ENCODE data around the gene SNX24.
"Not testable (repeated sequence)": the region's sequence is repeated elsewhere in the genome, so short reads cannot be mapped to it uniquely, and the experiment has no call there.

SNX24 gene

GRCh38 chr5:122971333-122971732, 125.9 kb downstream of the SNX24 start:
- H3K36me3 ChIP-seq (ENCODE audit: insufficient read depth, insufficient read length, low read length): no peaks in the 10 kb centered on the region
- H3K9ac ChIP-seq (ENCODE audit: insufficient read length, low read depth): no peak overlapping the region
- DNase-seq (ENCODE audit: low read depth, low spot score): no peak
- no peaks in the 10 kb centered on the region for H3K27me3 ChIP-seq (ENCODE audit: insufficient read depth, insufficient read length)
- TF ChIP-seq ZNF274 (IDR thresholded peaks at IDR 0.05; ENCODE audit: low read depth, low read length): no peak
- TF ChIP-seq YY1 (IDR thresholded peaks at IDR 0.05; ENCODE audit: insufficient read depth, insufficient read length): no peak
- no peak for TF ChIP-seq SUZ12 (IDR thresholded peaks at IDR 0.05; ENCODE audit: extremely low read depth, insufficient read depth, insufficient read length)
- H3K9me3 ChIP-seq (ENCODE audit: insufficient read depth, low read length): no peaks in the 10 kb centered on the region
- H3K4me3 ChIP-seq (ENCODE audit: insufficient read length, low read depth): no peak overlapping the region
- H3K4me1 ChIP-seq (ENCODE audit: insufficient read depth, insufficient read length): no peaks in the 10 kb centered on the region

- no peak overlapping the region for H3K9ac ChIP-seq (ENCODE audit: insufficient read length, low read depth)
- H3K27me3 ChIP-seq (ENCODE audit: insufficient read depth, insufficient read length): no peaks in the 10 kb centered on the region
- H3K4me3 ChIP-seq (ENCODE audit: insufficient read length, low read depth): no peak overlapping the region
- no peaks in the 10 kb centered on the region for H3K4me1 ChIP-seq (ENCODE audit: insufficient read depth, insufficient read length)
- H3K9me3 ChIP-seq (ENCODE audit: insufficient read depth, low read length): no peaks in the 10 kb centered on the region
- DNase-seq (ENCODE audit: low read depth, low spot score): no peak
- TF ChIP-seq YY1 (IDR thresholded peaks at IDR 0.05; ENCODE audit: insufficient read depth, insufficient read length) (no peak), SUZ12 (IDR thresholded peaks at IDR 0.05; ENCODE audit: extremely low read depth, insufficient read depth, insufficient read length) (no peak), ZNF274 (IDR thresholded peaks at IDR 0.05; ENCODE audit: low read depth, low read length) (no peak)
- H3K36me3 ChIP-seq (ENCODE audit: insufficient read depth, insufficient read length, low read length): no peaks in the 10 kb centered on the region
Observed at GRCh38 chr5:122972877-122973276, 127.5 kb downstream of the SNX24 start.

GRCh38 chr5:122973759-122974158, 128.3 kb downstream of the SNX24 start:
- not testable (repeated sequence) for H3K27me3 ChIP-seq (ENCODE audit: insufficient read depth, insufficient read length); H3K36me3 ChIP-seq (ENCODE audit: insufficient read depth, insufficient read length, low read length); H3K4me3 ChIP-seq (ENCODE audit: insufficient read length, low read depth); H3K4me1 ChIP-seq (ENCODE audit: insufficient read depth, insufficient read length); H3K9me3 ChIP-seq (ENCODE audit: insufficient read depth, low read length); H3K9ac ChIP-seq (ENCODE audit: insufficient read length, low read depth); DNase-seq (ENCODE audit: low read depth, low spot score)

GRCh38 chr5:122974251-122974650, 128.8 kb downstream of the SNX24 start:
- not testable (repeated sequence) for H3K9ac ChIP-seq (ENCODE audit: insufficient read length, low read depth); H3K9me3 ChIP-seq (ENCODE audit: insufficient read depth, low read length); H3K4me1 ChIP-seq (ENCODE audit: insufficient read depth, insufficient read length); H3K27me3 ChIP-seq (ENCODE audit: insufficient read depth, insufficient read length); DNase-seq (ENCODE audit: low read depth, low spot score); H3K36me3 ChIP-seq (ENCODE audit: insufficient read depth, insufficient read length, low read length); H3K4me3 ChIP-seq (ENCODE audit: insufficient read length, low read depth)

- H3K4me3 ChIP-seq (ENCODE audit: insufficient read length, low read depth): no peak overlapping the region
- H3K27me3 ChIP-seq (ENCODE audit: insufficient read depth, insufficient read length): no peaks in the 10 kb centered on the region
- no peaks in the 10 kb centered on the region for H3K9me3 ChIP-seq (ENCODE audit: insufficient read depth, low read length)
- DNase-seq (ENCODE audit: low read depth, low spot score): no peak
- no peak overlapping the region for H3K9ac ChIP-seq (ENCODE audit: insufficient read length, low read depth)
- no peaks in the 10 kb centered on the region for H3K36me3 ChIP-seq (ENCODE audit: insufficient read depth, insufficient read length, low read length)
- H3K4me1 ChIP-seq (ENCODE audit: insufficient read depth, insufficient read length): no peaks in the 10 kb centered on the region
- TF ChIP-seq YY1 (IDR thresholded peaks at IDR 0.05; ENCODE audit: insufficient read depth, insufficient read length) (no peak), SUZ12 (IDR thresholded peaks at IDR 0.05; ENCODE audit: extremely low read depth, insufficient read depth, insufficient read length) (no peak), ZNF274 (IDR thresholded peaks at IDR 0.05; ENCODE audit: low read depth, low read length) (no peak)
Observed at GRCh38 chr5:122977319-122977718, 131.9 kb downstream of the SNX24 start.

- H3K9ac ChIP-seq (ENCODE audit: insufficient read length, low read depth): no peak overlapping the region
- TF ChIP-seq SUZ12 (IDR thresholded peaks at IDR 0.05; ENCODE audit: extremely low read depth, insufficient read depth, insufficient read length): no peak
- no peak for TF ChIP-seq ZNF274 (IDR thresholded peaks at IDR 0.05; ENCODE audit: low read depth, low read length)
- no peak overlapping the region for H3K4me3 ChIP-seq (ENCODE audit: insufficient read length, low read depth)
- H3K4me1 ChIP-seq (ENCODE audit: insufficient read depth, insufficient read length): no peaks in the 10 kb centered on the region
- H3K36me3 ChIP-seq (ENCODE audit: insufficient read depth, insufficient read length, low read length): no peaks in the 10 kb centered on the region
- no peaks in the 10 kb centered on the region for H3K9me3 ChIP-seq (ENCODE audit: insufficient read depth, low read length)
- H3K27me3 ChIP-seq (ENCODE audit: insufficient read depth, insufficient read length): no peaks in the 10 kb centered on the region
- DNase-seq (ENCODE audit: low read depth, low spot score): no peak
Observed at GRCh38 chr5:122978068-122978467, 132.7 kb downstream of the SNX24 start.

GRCh38 chr5:122978644-122979297, 133.4 kb downstream of the SNX24 start:
- Histone ChIP-seq H3K4me3 (ENCODE audit: insufficient read length, low read depth) (no peak overlapping the region), H3K27me3 (ENCODE audit: insufficient read depth, insufficient read length) (no peaks in the 10 kb centered on the region), H3K36me3 (ENCODE audit: insufficient read depth, insufficient read length, low read length) (no peaks in the 10 kb centered on the region), H3K9ac (ENCODE audit: insufficient read length, low read depth) (no peak overlapping the region), H3K4me1 (ENCODE audit: insufficient read depth, insufficient read length) (no peaks in the 10 kb centered on the region), H3K9me3 (ENCODE audit: insufficient read depth, low read length) (no peaks in the 10 kb centered on the region)
- TF ChIP-seq SUZ12 (IDR thresholded peaks at IDR 0.05; ENCODE audit: extremely low read depth, insufficient read depth, insufficient read length) (no peak), YY1 (IDR thresholded peaks at IDR 0.05; ENCODE audit: insufficient read depth, insufficient read length) (no peak), ZNF274 (IDR thresholded peaks at IDR 0.05; ENCODE audit: low read depth, low read length) (no peak)
- no peak for DNase-seq (ENCODE audit: low read depth, low spot score)

GRCh38 chr5:122981846-122982245, 136.4 kb downstream of the SNX24 start:
- no peaks in the 10 kb centered on the region for H3K9me3 ChIP-seq (ENCODE audit: insufficient read depth, low read length)
- H3K27me3 ChIP-seq (ENCODE audit: insufficient read depth, insufficient read length): no peaks in the 10 kb centered on the region
- no peak for TF ChIP-seq ZNF274 (IDR thresholded peaks at IDR 0.05; ENCODE audit: low read depth, low read length)
- no peak for TF ChIP-seq YY1 (IDR thresholded peaks at IDR 0.05; ENCODE audit: insufficient read depth, insufficient read length)
- no peak for TF ChIP-seq SUZ12 (IDR thresholded peaks at IDR 0.05; ENCODE audit: extremely low read depth, insufficient read depth, insufficient read length)
- H3K9ac ChIP-seq (ENCODE audit: insufficient read length, low read depth): no peak overlapping the region
- H3K4me1 ChIP-seq (ENCODE audit: insufficient read depth, insufficient read length): no peaks in the 10 kb centered on the region
- no peak for DNase-seq (ENCODE audit: low read depth, low spot score)
- no peaks in the 10 kb centered on the region for H3K36me3 ChIP-seq (ENCODE audit: insufficient read depth, insufficient read length, low read length)
- no peak overlapping the region for H3K4me3 ChIP-seq (ENCODE audit: insufficient read length, low read depth)

All from NT2/D1 (cell line).